NT2/D1 (cell line): ENCODE measurements around the gene COLEC11.

ENCODE experiments used
- DNase-seq: peaks from one replicate; pipeline ENCODE4 v3.0.0-alpha.2; 2011; ENCODE audit warnings: low read depth, low spot score
- H3K27me3 ChIP-seq: 2 replicates; pipeline ENCODE4 v1.6.0; 2011; ENCODE audit warnings: mild to moderate bottlenecking; ENCODE audit not compliant: insufficient read length, insufficient read depth
- H3K36me3 ChIP-seq: 2 replicates; pipeline ENCODE4 v1.6.1; 2011; ENCODE audit warnings: mild to moderate bottlenecking, low read length, mixed read lengths; ENCODE audit not compliant: insufficient read depth, insufficient read length
- H3K4me1 ChIP-seq: 2 replicates; pipeline ENCODE4 v1.5.1; 2011; ENCODE audit not compliant: insufficient read depth, insufficient read length
- H3K4me3 ChIP-seq: 2 replicates; pipeline ENCODE4 v1.5.1; 2011; ENCODE audit warnings: low read depth; ENCODE audit not compliant: insufficient read length
- H3K9ac ChIP-seq: 2 replicates; pipeline ENCODE4 v1.6.0; 2011; ENCODE audit warnings: low read depth; ENCODE audit not compliant: insufficient read length
- H3K9me3 ChIP-seq: 2 replicates; pipeline ENCODE4 v1.5.1; 2011; ENCODE audit warnings: mild to moderate bottlenecking, low read length; ENCODE audit not compliant: insufficient read depth
- SUZ12 ChIP-seq: IDR thresholded peaks from 2 replicates; pipeline ENCODE4 v1.6.1; 2011; ENCODE audit not compliant: insufficient read length, insufficient read depth; ENCODE audit errors: extremely low read depth
- YY1 ChIP-seq: IDR thresholded peaks from 2 replicates; pipeline ENCODE4 v1.6.1; 2011; ENCODE audit not compliant: insufficient read length, insufficient read depth
- ZNF274 ChIP-seq: IDR thresholded peaks from 2 replicates; pipeline ENCODE4 v1.6.1; 2011; ENCODE audit warnings: mild to moderate bottlenecking, low read depth, low read length

COLEC11 gene

GRCh38 chr2:3651691-3652648, 57.1 kb downstream of the COLEC11 start:
- Histone ChIP-seq H3K4me3 (no peak overlapping the region), H3K9me3 (no peaks in the 10 kb centered on the region), H3K27me3 (peaks cover 4% of the 10 kb centered on the region), H3K9ac (no peak overlapping the region), H3K36me3 (no peaks in the 10 kb centered on the region), H3K4me1 (peaks cover 5% of the 10 kb centered on the region)
- peak; percentile 44 for DNase-seq
- TF ChIP-seq ZNF274: no peak
- TF ChIP-seq SUZ12: no peak
- no peak for TF ChIP-seq YY1

GRCh38 chr2:3652896-3653625, 58.1 kb downstream of the COLEC11 start:
- Histone ChIP-seq H3K27me3 (peaks cover 4% of the 10 kb centered on the region), H3K9ac (no peak overlapping the region), H3K4me1 (peaks cover 12% of the 10 kb centered on the region), H3K9me3 (no peaks in the 10 kb centered on the region), H3K4me3 (no peak overlapping the region), H3K36me3 (no peaks in the 10 kb centered on the region)
- TF ChIP-seq YY1: no peak
- TF ChIP-seq ZNF274: no peak
- no peak for TF ChIP-seq SUZ12
- DNase-seq: no peak

GRCh38 chr2:3654011-3654410, 59.1 kb downstream of the COLEC11 start:
- Histone ChIP-seq H3K9ac (no peak overlapping the region), H3K4me3 (no peak overlapping the region), H3K36me3 (no peaks in the 10 kb centered on the region), H3K9me3 (no peaks in the 10 kb centered on the region), H3K27me3 (peaks cover 4% of the 10 kb centered on the region), H3K4me1 (peaks cover 12% of the 10 kb centered on the region)
- TF ChIP-seq YY1 (no peak), SUZ12 (no peak)
- DNase-seq: no peak

GRCh38 chr2:3654531-3655225, 59.8 kb downstream of the COLEC11 start:
- Histone ChIP-seq H3K36me3 (no peaks in the 10 kb centered on the region), H3K9me3 (no peaks in the 10 kb centered on the region), H3K27me3 (peaks cover 1% of the 10 kb centered on the region), H3K4me3 (no peak overlapping the region), H3K4me1 (peaks cover 19% of the 10 kb centered on the region), H3K9ac (no peak overlapping the region)
- DNase-seq: no peak
- TF ChIP-seq ZNF274 (no peak), YY1 (no peak), SUZ12 (no peak)

GRCh38 chr2:3655871-3656761, 61.2 kb downstream of the COLEC11 start:
- Histone ChIP-seq H3K4me3 (no peak overlapping the region), H3K9ac (no peak overlapping the region), H3K36me3 (no peaks in the 10 kb centered on the region), H3K9me3 (no peaks in the 10 kb centered on the region), H3K27me3 (no peaks in the 10 kb centered on the region), H3K4me1 (peaks cover 21% of the 10 kb centered on the region)
- TF ChIP-seq SUZ12 (no peak), ZNF274 (no peak), YY1 (no peak)
- no peak for DNase-seq

GRCh38 chr2:3656762-3657721, 62.1 kb downstream of the COLEC11 start:
- Histone ChIP-seq H3K4me1 (peaks cover 21% of the 10 kb centered on the region), H3K9ac (peak overlapping the region; percentile 32), H3K27me3 (no peaks in the 10 kb centered on the region), H3K36me3 (no peaks in the 10 kb centered on the region), H3K4me3 (no peak overlapping the region), H3K9me3 (no peaks in the 10 kb centered on the region)
- TF ChIP-seq ZNF274: no peak
- TF ChIP-seq YY1: no peak
- TF ChIP-seq SUZ12: no peak
- DNase-seq: no peak
